HepG2 (cell line): ENCODE data around the gene C16orf86. TPM values are rescaled to one million over a fixed set of nuclear protein-coding genes. Genes with fewer than 3 reads are reported as not detected.

Experiments used
- ATAC-seq: fragments of 200-7000 bp; cut with Tn5 transposase; 3 replicates; pipeline ENCODE4 v1.9.1; 2020; ENCODE audit warnings: mild to moderate bottlenecking, moderate library complexity
- BruUV-seq: library from RNA; stranded (reverse); fragments of 400-500 nt; replicated peaks from 2 replicates; lab custom pipeline; 2021; lab: Mats Ljungman, UMichigan
- CTCF ChIA-PET: fragments of 300-600 bp; formaldehyde crosslinking; extraction: SDS; loops from one replicate; lab custom pipeline; 2021; ENCODE audit warnings: low total read pairs, inconsistent platforms, low intra/inter-chr PET ratio; lab: Yijun Ruan, JAX
- POLR2A ChIA-PET: fragments of 350-600 bp; sonication (Branson Sonifier 250); formaldehyde crosslinking; loops from one replicate; lab custom pipeline; 2020; ENCODE audit warnings: antibody characterized with exemption, inconsistent platforms; lab: Yijun Ruan, JAX
- DNase-seq: peaks from one replicate; pipeline ENCODE4 v3.0.0-alpha.2; 2015; ENCODE audit warnings: low spot score
- FAIRE-seq: peaks from 3 replicates; lab custom pipeline; 2011; peaks lifted over from hg19 to GRCh38; lab: Jason Lieb, UNC
- H2AFZ ChIP-seq: one replicate; pipeline ENCODE4 v1.6.1; 2011; ENCODE audit warnings: low read length, inconsistent platforms
- H3K27ac ChIP-seq: fragments of 300-600 bp; 3 replicates; pipeline ENCODE4 v1.8.0; 2011; ENCODE audit warnings: mixed run types, mild to moderate bottlenecking, mixed read lengths, low read length, inconsistent platforms; ENCODE audit not compliant: insufficient read depth; ENCODE audit errors: extremely low read length
- H3K27me3 ChIP-seq, 2 experiments: fragments of 200-600 bp in 1 of 2; 2 replicates in 1 of 2; 3 replicates in 1 of 2; pipeline versions ENCODE4 v1.6.0 to v1.8.0; 2011; ENCODE audit warnings: low read length in 2 of 2, mild to moderate bottlenecking in 2 of 2, moderate library complexity in 2 of 2, inconsistent platforms in 1 of 2; ENCODE audit not compliant: insufficient read depth in 2 of 2, control insufficient read depth in 1 of 2
- H3K36me3 ChIP-seq, 2 experiments: fragments of 200-600 bp in 1 of 2; replicated peaks in 1 of 2; 2 replicates in 1 of 2; 3 replicates in 1 of 2; pipeline versions ENCODE4 v1.5.1 to v1.8.0; 2011; ENCODE audit warnings: low read length in 2 of 2, inconsistent platforms in 1 of 2; ENCODE audit not compliant: insufficient read depth in 2 of 2, control insufficient read depth in 1 of 2
- H3K4me1 ChIP-seq: 2 replicates; pipeline ENCODE4 v1.5.1; 2012; ENCODE audit warnings: low read length, inconsistent platforms; ENCODE audit not compliant: insufficient read depth
- H3K4me2 ChIP-seq: 2 replicates; pipeline ENCODE4 v1.6.0; 2011; ENCODE audit warnings: low read depth, low read length, inconsistent platforms
- H3K4me3 ChIP-seq, 3 experiments: fragments of 200-600 bp in 1 of 3; sonication (generic), shearing (Covaris generic) in 1 of 3; replicated peaks in 1 of 3; 2 replicates each; pipeline ENCODE4 v1.5.1; 2011 to 2016; ENCODE audit warnings: low read length in 3 of 3, inconsistent platforms in 2 of 3, low read depth in 2 of 3, mild to moderate bottlenecking in 2 of 3, control low read depth in 1 of 3, mixed read lengths in 1 of 3; ENCODE audit not compliant: insufficient read depth in 1 of 3
- H3K79me2 ChIP-seq: one replicate; pipeline ENCODE4 v1.6.1; 2011; ENCODE audit warnings: low read length, inconsistent platforms; ENCODE audit not compliant: insufficient read depth
- H3K9ac ChIP-seq: 2 replicates; pipeline ENCODE4 v1.6.0; 2011; ENCODE audit warnings: mild to moderate bottlenecking, low read depth, low read length, inconsistent platforms; ENCODE audit not compliant: insufficient read depth
- H3K9me3 ChIP-seq: 2 replicates; pipeline ENCODE4 v1.5.1; 2012; ENCODE audit warnings: mild to moderate bottlenecking, low read length
- H4K20me1 ChIP-seq: 2 replicates; pipeline ENCODE4 v1.6.0; 2011; ENCODE audit warnings: inconsistent platforms, mild to moderate bottlenecking, low read length, moderate library complexity; ENCODE audit not compliant: insufficient read depth
- ATF7 ChIP-seq, 2 experiments: fragments of 450-650 bp in 1 of 2; sonication (generic) in 1 of 2; formaldehyde crosslinking in 1 of 2; IDR thresholded peaks; 2 replicates each; pipeline versions ENCODE4 v1.4.0 to v1.6.1; 2016 to 2020; ENCODE audit warnings: antibody characterized with exemption in 1 of 2, mild to moderate bottlenecking in 1 of 2, missing genetic modification reagents in 1 of 2
- CREB1 ChIP-seq, 2 experiments: fragments of 450-650 bp in 1 of 2; IDR thresholded peaks; 2 replicates each; pipeline ENCODE4 v1.6.1; 2016 to 2017; ENCODE audit warnings: control low read depth in 1 of 2, mild to moderate bottlenecking in 1 of 2, missing compliant biosample characterization in 1 of 2, missing genetic modification characterization in 1 of 2
- HOXA7 ChIP-seq: sonication (generic); formaldehyde crosslinking; IDR thresholded peaks from 2 replicates; pipeline ENCODE4 v1.8.1; 2022; ENCODE audit warnings: mild to moderate bottlenecking, missing genetic modification reagents, moderate library complexity
- ZNF121 ChIP-seq: sonication (generic); formaldehyde crosslinking; IDR thresholded peaks from 2 replicates; pipeline ENCODE4 v1.5.0; 2020; ENCODE audit warnings: mild to moderate bottlenecking, missing genetic modification reagents
- ZNF761 ChIP-seq: sonication (generic); formaldehyde crosslinking; conservative IDR thresholded peaks from 2 replicates; pipeline ENCODE4 v1.4.0; 2020; ENCODE audit warnings: mild to moderate bottlenecking, missing genetic modification reagents
- WGBS: methylation state at CpG from one replicate; pipeline ENCODE4 v1.1.6; 2017; ENCODE audit warnings: low lambda C conversion rate; 5-methylcytosine and 5-hydroxymethylcytosine counted together
- in situ Hi-C: cut with HindIII; loops from 2 replicates; pipeline ENCODE4 v1.10.0; 2017; ENCODE audit warnings: low pct_unique_long_range_greater_than_20kb; ENCODE audit not compliant: extremely low pct_ligation_motif_present
- intact Hi-C: fragments of 100-400 bp; cut with micrococcal nuclease; formaldehyde crosslinking; loops from one replicate; pipeline ENCODE4 v1.10.0; 2022; ENCODE audit not compliant: unreplicated experiment
- polyA plus RNA-seq, 8 experiments: library from polyadenylated mRNA; depleted of rRNA in 3 of 8; stranded (reverse) in 7 of 8; unstranded in 1 of 8; fragments of >200 nt; fragmentation: Illumina TruSeq in 4 of 8; extraction: Trizol in 4 of 8; gene quantifications; 2 replicates each; pipeline versions ENCODE4 v1.2.1 to v1.2.3, GENCODE V29; 2011 to 2016; ENCODE audit warnings: low read depth in 4 of 8, missing spikeins in 1 of 8, mixed read lengths in 1 of 8; ENCODE audit not compliant: insufficient read depth in 1 of 8
- total RNA-seq, 5 experiments: library from RNA; depleted of rRNA; stranded (reverse); fragments of >200 nt; fragmentation: Illumina TruSeq; extraction: Trizol; gene quantifications; 2 replicates each; pipeline ENCODE4 v1.2.3, GENCODE V29; 2016; ENCODE audit warnings: low read depth in 1 of 5
- TF ChIP-seq, protein P1 (sequence below): sonication (generic); formaldehyde crosslinking; IDR thresholded peaks from 2 replicates; pipeline ENCODE4 v1.5.0; 2020; ENCODE audit warnings: mild to moderate bottlenecking, missing genetic modification reagents

Gene C16orf86
- total and polyA plus RNA-seq, 2 of the 13 experiments (the other 11 are each of a cell fraction or from before 2014, with no cell fraction given): 1.5 to 3.1 TPM

DNA sequence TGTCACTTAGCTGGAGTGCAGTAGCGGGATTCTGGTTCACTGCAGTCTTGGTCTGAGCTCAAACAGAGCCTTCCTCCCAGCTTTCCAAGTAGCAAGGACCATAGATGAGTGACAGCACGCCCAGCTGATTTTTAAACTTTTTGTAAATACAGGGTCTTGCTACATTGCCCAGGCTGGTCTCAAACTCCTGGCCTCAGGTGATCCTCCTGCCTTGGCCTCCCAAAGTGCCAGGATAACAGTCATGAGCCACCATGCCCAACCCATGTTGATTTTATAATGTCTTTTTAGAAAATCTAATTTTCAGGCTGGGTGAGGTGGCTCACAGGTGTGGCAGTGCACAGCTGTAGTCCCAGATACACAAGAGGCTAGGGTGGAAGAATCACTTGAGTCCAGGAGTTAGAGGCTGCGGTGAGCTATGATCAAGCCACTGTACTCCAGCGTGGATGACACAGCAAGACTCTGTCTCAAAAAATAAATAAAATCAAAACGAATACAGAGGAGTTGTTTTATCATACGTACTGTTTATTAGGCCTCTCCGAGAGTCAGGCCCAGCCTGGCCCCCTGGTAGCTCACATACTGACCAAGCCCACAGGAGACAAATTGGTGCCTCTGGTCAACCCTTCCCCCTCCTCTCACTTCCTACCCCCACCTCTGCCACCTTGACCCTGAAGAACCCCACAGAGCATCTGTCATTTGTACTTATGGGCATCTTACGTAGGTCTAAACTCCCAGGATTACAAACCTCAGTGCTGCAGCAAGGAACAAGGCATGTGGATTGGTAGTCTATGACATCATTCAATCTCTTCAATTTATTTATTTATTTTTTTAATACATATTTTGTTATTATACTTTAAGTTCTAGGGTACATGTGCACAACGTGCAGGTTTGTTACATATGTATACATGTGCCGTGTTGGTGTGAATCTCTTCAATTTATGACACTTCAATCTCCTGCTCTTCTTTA is 13.6 kb downstream of the C16orf86 start:
- 93% methylated on average over 10 of the region's 10 CpGs for WGBS
- intact Hi-C loops: no loop called here

More for the DNA sequence above, 13.6 kb downstream of the C16orf86 start:
- no peak overlapping the region for H3K27ac ChIP-seq
- no peaks in the 10 kb centered on the region for H3K27me3 ChIP-seq
- H3K36me3 ChIP-seq: peaks cover 14 to 29% of the 10 kb centered on the region in 2 experiments
- in situ Hi-C loops: no loop called here
- H3K4me1 ChIP-seq: no peaks in the 10 kb centered on the region
- H2AFZ ChIP-seq: no peak overlapping the region
- no peak overlapping the region for H3K9ac ChIP-seq
- H3K4me3 ChIP-seq: no peak overlapping the region
- FAIRE-seq (no peak), ATAC-seq (no peak), DNase-seq (no peak)
- CTCF ChIA-PET: no interaction called here
- TF ChIP-seq, protein P1, sequence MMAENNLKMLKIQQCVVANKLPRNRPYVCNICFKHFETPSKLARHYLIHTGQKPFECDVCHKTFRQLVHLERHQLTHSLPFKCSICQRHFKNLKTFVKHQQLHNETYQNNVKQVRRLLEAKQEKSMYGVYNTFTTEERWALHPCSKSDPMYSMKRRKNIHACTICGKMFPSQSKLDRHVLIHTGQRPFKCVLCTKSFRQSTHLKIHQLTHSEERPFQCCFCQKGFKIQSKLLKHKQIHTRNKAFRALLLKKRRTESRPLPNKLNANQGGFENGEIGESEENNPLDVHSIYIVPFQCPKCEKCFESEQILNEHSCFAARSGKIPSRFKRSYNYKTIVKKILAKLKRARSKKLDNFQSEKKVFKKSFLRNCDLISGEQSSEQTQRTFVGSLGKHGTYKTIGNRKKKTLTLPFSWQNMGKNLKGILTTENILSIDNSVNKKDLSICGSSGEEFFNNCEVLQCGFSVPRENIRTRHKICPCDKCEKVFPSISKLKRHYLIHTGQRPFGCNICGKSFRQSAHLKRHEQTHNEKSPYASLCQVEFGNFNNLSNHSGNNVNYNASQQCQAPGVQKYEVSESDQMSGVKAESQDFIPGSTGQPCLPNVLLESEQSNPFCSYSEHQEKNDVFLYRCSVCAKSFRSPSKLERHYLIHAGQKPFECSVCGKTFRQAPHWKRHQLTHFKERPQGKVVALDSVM: peak; percentile 67
- peak; percentile 82 for TF ChIP-seq ATF7 (IDR thresholded peaks at IDR 0.05)
- no peak for TF ChIP-seq ATF7 (CRISPR knock-in tag; IDR thresholded peaks at IDR 0.05)
- TF ChIP-seq ZNF761 (CRISPR knock-in tag): no peak
- TF ChIP-seq CREB1 (IDR thresholded peaks at IDR 0.05): peak; percentile 39; the same call in 1 of the 2 replicates
- TF ChIP-seq CREB1 (CRISPR knock-in tag; IDR thresholded peaks at IDR 0.05): no peak
- no peak for TF ChIP-seq HOXA7 (CRISPR knock-in tag)
- peak; percentile 47; the same call in 1 of the 2 replicates for TF ChIP-seq ZNF121 (CRISPR knock-in tag)
- no peaks in the 10 kb centered on the region for H3K9me3 ChIP-seq
- no peaks in the 10 kb centered on the region for H3K79me2 ChIP-seq
- POLR2A ChIA-PET: no interaction called here
- H3K4me2 ChIP-seq: no peak overlapping the region
- H4K20me1 ChIP-seq: no peaks in the 10 kb centered on the region
- no TSS peak for BruUV-seq
